HEK293T (cell line): ENCODE measurements around the gene SELP.

Experiments used
- CTCF ChIA-PET: fragments of 350-600 bp; formaldehyde crosslinking; extraction: SDS; loops from one replicate; lab custom pipeline; 2021; ENCODE audit warnings: antibody characterized with exemption, inconsistent platforms; lab: Yijun Ruan, JAX
- POLR2A ChIA-PET: fragments of 350-600 bp; formaldehyde crosslinking; extraction: SDS; loops from one replicate; lab custom pipeline; 2020; ENCODE audit warnings: antibody characterized with exemption, inconsistent platforms; lab: Yijun Ruan, JAX
- DNase-seq: peaks from one replicate; pipeline ENCODE4 v3.0.0; 2012; ENCODE audit warnings: mixed read lengths; ENCODE audit errors: extremely low spot score
- ARNT ChIP-seq: fragments of 450-650 bp; IDR thresholded peaks from 2 replicates; pipeline ENCODE4 v1.6.1; 2017; ENCODE audit warnings: mild to moderate bottlenecking
- BHLHE40 ChIP-seq: fragments of 450-650 bp; IDR thresholded peaks from 2 replicates; pipeline ENCODE4 v1.6.1; 2016; ENCODE audit warnings: mild to moderate bottlenecking, moderate library complexity, borderline replicate concordance
- CTBP1 ChIP-seq: fragments of 450-650 bp; IDR thresholded peaks from 2 replicates; pipeline ENCODE4 v1.6.1; 2016; ENCODE audit warnings: borderline replicate concordance
- ELF4 ChIP-seq: fragments of 450-650 bp; IDR thresholded peaks from 2 replicates; pipeline ENCODE4 v1.6.1; 2017; ENCODE audit warnings: antibody characterized with exemption
- FOXA1 ChIP-seq: fragments of 450-650 bp; IDR thresholded peaks from 2 replicates; pipeline ENCODE4 v1.6.1; 2016; ENCODE audit warnings: mild to moderate bottlenecking
- FOXK2 ChIP-seq: fragments of 450-650 bp; IDR thresholded peaks from 2 replicates; pipeline ENCODE4 v1.6.1; 2016; ENCODE audit warnings: mild to moderate bottlenecking
- FOXM1 ChIP-seq: fragments of 450-650 bp; IDR thresholded peaks from 2 replicates; pipeline ENCODE4 v1.6.1; 2017; ENCODE audit warnings: mild to moderate bottlenecking, borderline replicate concordance
- HDGF ChIP-seq: fragments of 450-650 bp; IDR thresholded peaks from 2 replicates; pipeline ENCODE4 v1.6.1; 2017; ENCODE audit warnings: antibody characterized with exemption, borderline replicate concordance
- L3MBTL2 ChIP-seq: fragments of 450-650 bp; conservative IDR thresholded peaks from 2 replicates; pipeline ENCODE4 v1.6.1; 2016; ENCODE audit warnings: mild to moderate bottlenecking
- LEF1 ChIP-seq: fragments of 450-650 bp; IDR thresholded peaks from 2 replicates; pipeline ENCODE4 v1.6.1; 2017; ENCODE audit warnings: mild to moderate bottlenecking, borderline replicate concordance
- NFRKB ChIP-seq: fragments of 450-650 bp; IDR thresholded peaks from 2 replicates; pipeline ENCODE4 v1.6.1; 2016; ENCODE audit warnings: mild to moderate bottlenecking, moderate library complexity
- SP1 ChIP-seq: fragments of 450-650 bp; IDR thresholded peaks from 2 replicates; pipeline ENCODE4 v1.6.1; 2017
- SUZ12 ChIP-seq: fragments of 450-650 bp; IDR thresholded peaks from 2 replicates; pipeline ENCODE4 v1.6.1; 2016; ENCODE audit warnings: mild to moderate bottlenecking
- TARDBP ChIP-seq: fragments of 450-650 bp; IDR thresholded peaks from 2 replicates; pipeline ENCODE4 v1.6.1; 2016
- ZNF384 ChIP-seq: fragments of 450-650 bp; IDR thresholded peaks from 2 replicates; pipeline ENCODE4 v1.6.1; 2016
- TF ChIP-seq, protein P1 (sequence below): fragments of 450-650 bp; IDR thresholded peaks from 2 replicates; pipeline ENCODE4 v1.6.1; 2016

SELP gene

DNA sequence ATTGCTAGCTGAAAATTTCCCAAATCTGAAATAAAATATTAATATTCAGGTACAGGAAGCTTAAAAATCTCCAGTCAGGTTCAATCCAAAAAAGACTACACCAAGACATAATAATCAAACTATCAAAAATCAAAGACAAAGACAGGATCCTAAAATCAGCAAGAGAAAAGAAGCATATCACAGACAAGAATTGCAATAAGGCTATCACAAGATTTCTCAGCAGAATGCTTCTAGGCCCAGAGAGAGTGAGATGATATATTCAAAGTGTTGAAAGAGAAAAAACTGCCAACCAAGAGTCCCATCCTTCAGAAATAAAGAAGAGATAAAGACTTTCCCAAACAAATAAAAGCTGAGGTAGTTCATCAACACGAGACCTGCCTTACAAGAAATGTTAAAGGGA lies 5.0 kb upstream of the SELP start:
- ChIA-PET POLR2A (no interaction called here), CTCF (interaction anchor here (0.6 kb wide), 1 partner anchor 131 kb away, joined by 3 read pairs; no protein-coding TSS in a partner anchor)
- no peak for DNase-seq
- TF ChIP-seq ELF4 (no peak), HDGF (no peak), SUZ12 (no peak), SP1 (no peak), FOXK2 (no peak), CTBP1 (no peak), LEF1 (no peak), NFRKB (no peak), TARDBP (no peak), L3MBTL2 (no peak)
- TF ChIP-seq, protein P1, sequence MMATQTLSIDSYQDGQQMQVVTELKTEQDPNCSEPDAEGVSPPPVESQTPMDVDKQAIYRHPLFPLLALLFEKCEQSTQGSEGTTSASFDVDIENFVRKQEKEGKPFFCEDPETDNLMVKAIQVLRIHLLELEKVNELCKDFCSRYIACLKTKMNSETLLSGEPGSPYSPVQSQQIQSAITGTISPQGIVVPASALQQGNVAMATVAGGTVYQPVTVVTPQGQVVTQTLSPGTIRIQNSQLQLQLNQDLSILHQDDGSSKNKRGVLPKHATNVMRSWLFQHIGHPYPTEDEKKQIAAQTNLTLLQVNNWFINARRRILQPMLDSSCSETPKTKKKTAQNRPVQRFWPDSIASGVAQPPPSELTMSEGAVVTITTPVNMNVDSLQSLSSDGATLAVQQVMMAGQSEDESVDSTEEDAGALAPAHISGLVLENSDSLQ = no peak

DNA sequence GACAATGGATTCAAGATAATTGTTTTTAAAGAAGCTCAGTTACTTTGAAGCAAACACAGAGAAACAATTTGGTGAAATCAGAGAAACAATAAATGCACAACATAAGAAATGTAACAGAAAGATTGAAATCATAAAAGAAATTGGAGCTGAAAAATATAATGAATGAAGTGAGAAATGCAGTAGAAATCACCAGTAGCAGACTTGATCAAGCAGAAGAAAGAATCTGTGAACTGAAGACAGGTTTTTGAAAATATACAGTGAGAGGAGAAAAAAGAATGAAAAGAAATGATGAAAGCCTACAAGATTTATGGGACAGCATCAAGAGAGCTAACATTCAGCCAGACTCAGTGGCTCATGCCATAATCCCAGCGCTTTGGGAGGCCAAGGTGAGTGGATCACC lies 4.2 kb upstream of the SELP start:
- CTCF ChIA-PET = no interaction called here
- POLR2A ChIA-PET = no interaction called here
- no peak for TF ChIP-seq ZNF384
- no peak for TF ChIP-seq FOXK2
- TF ChIP-seq HDGF = no peak
- TF ChIP-seq, protein P1 = no peak
- TF ChIP-seq BHLHE40 = no peak
- no peak for TF ChIP-seq FOXA1
- TF ChIP-seq SUZ12 = no peak
- TF ChIP-seq CTBP1 = no peak
- no peak for TF ChIP-seq SP1
- no peak for TF ChIP-seq NFRKB
- no peak for TF ChIP-seq LEF1
- no peak for TF ChIP-seq FOXM1
- no peak for TF ChIP-seq ARNT
- no peak for TF ChIP-seq ELF4
- no peak for TF ChIP-seq TARDBP
- DNase-seq = no peak

DNA sequence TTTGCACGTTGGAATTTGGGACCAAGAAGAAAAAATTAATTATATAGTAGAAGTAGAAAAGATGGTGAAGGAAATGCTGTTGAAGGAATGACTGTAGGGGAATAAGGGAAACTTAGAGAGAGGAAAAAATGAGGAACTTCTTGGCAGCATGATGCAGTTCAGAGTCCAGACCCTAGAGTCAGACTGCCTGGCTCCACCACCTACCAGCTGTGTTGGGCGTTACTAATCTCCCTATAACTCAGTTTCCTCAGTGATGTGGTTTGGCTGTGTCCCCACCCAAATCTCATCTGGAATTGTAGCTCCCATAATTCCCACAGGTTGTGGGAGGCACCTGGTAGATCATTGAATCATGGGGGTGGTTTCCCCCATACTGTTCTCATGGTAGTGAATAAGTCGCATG lies 1.3 kb upstream of the SELP start:
- ChIA-PET POLR2A (no interaction called here), CTCF (no interaction called here)
- DNase-seq = no peak
- TF ChIP-seq FOXK2 (no peak), TARDBP (no peak), HDGF (no peak), SUZ12 (no peak), ZNF384 (no peak), NFRKB (no peak), ELF4 (no peak), L3MBTL2 (no peak), BHLHE40 (no peak), CTBP1 (no peak)
- TF ChIP-seq, protein P1 = no peak

DNA sequence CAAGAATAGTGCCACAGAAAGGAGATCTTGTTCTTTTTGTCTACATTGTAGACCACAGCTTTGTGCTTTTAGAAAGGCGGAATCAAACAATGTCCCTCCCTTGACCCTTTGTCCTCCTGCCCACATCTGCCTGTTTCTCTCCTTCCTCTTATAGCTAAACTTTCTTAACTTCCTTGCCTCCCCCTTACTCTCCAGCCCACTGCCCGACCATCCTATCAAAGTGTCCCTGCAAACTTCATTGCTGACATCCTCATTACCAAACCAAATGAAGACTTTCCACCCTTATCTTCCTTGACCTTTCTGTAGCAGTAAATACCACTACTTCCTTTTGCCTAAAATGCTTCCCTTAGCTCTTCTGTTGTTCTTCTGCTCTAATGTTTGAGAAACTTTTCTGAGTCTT lies 5.0 kb downstream of the SELP start:
- DNase-seq = no peak
- POLR2A ChIA-PET = no interaction called here
- TF ChIP-seq LEF1 (no peak), CTBP1 (no peak), SUZ12 (no peak), L3MBTL2 (no peak), HDGF (no peak), FOXM1 (no peak), ZNF384 (no peak), NFRKB (no peak), BHLHE40 (no peak), SP1 (no peak), FOXA1 (no peak)
- TF ChIP-seq, protein P1 = no peak
- CTCF ChIA-PET = no interaction called here

DNA sequence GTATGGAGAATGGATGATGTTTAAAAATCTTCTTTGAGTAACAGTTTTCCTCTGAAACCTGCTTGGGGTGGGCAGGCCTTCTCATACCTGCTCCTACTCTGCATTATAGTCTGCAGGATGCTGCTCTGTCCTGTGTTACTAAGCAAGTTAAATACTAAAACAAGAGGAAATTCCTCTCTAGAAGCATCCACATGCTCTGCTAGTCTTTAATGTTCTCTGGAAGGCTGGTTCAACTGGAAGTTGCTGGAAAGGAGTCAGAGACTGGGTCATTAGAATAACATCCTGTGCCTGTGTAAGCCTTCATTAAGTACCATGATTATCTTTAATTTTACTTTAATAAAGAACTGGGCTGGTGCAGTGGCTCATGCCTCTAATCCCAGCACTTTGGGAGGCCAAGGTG lies 5.8 kb downstream of the SELP start:
- ChIA-PET CTCF (no interaction called here), POLR2A (no interaction called here)
- DNase-seq = no peak
- TF ChIP-seq ELF4 (no peak), FOXA1 (no peak), ZNF384 (no peak), FOXM1 (no peak), CTBP1 (no peak), LEF1 (no peak), L3MBTL2 (no peak), FOXK2 (no peak), TARDBP (no peak), ARNT (no peak), SP1 (no peak), NFRKB (no peak), BHLHE40 (no peak), HDGF (no peak), SUZ12 (no peak)
- TF ChIP-seq, protein P1 = no peak
